CD4-positive, alpha-beta T cell treated with Interleukin-15 for 4 hours (primary cell): ENCODE measurements around the gene NCSTN.

ENCODE experiments used
- DNase-seq: peaks from one replicate; pipeline ENCODE4 v3.0.0-alpha.2; 2020; ENCODE audit warnings: low spot score

The NCSTN gene

GRCh38 chr1:160352555-160352954 is 9.4 kb downstream of the NCSTN start:
- DNase-seq = no peak

GRCh38 chr1:160353223-160353622 is 10.0 kb downstream of the NCSTN start:
- no peak for DNase-seq

GRCh38 chr1:160354388-160354985 is 11.3 kb downstream of the NCSTN start:
- peak; percentile 13 for DNase-seq

- DNase-seq = no peak
Measured at GRCh38 chr1:160357286-160358002, 14.3 kb downstream of the NCSTN start.

- DNase-seq = no peak
Measured at GRCh38 chr1:160358073-160358472, 14.9 kb downstream of the NCSTN start.

GRCh38 chr1:160359559-160360226 is 16.5 kb downstream of the NCSTN start:
- no peak for DNase-seq

GRCh38 chr1:160360227-160360695 is 17.1 kb downstream of the NCSTN start:
- DNase-seq = no peak

- no peak for DNase-seq
Measured at GRCh38 chr1:160361199-160361598, 18.0 kb downstream of the NCSTN start.

- no peak for DNase-seq
Measured at GRCh38 chr1:160361814-160362167, 18.6 kb downstream of the NCSTN start.

- DNase-seq = no peak
Measured at GRCh38 chr1:160362168-160362957, 19.2 kb downstream of the NCSTN start.

GRCh38 chr1:160363010-160363409 is 19.8 kb downstream of the NCSTN start:
- no peak for DNase-seq

- DNase-seq = no peak
Measured at GRCh38 chr1:160363951-160364735, 21.0 kb downstream of the NCSTN start.

GRCh38 chr1:160365325-160365724 is 22.1 kb downstream of the NCSTN start:
- DNase-seq = no peak

GRCh38 chr1:160366731-160367515 is 23.7 kb downstream of the NCSTN start, which contains the start of gene NHLH1:
TSS of gene NHLH1 (plus strand) at chr1:160367071. CDS start at chr1:160370732, 3,661 bp downstream.
- DNase-seq = no peak

GRCh38 chr1:160367516-160367900 is 24.3 kb downstream of the NCSTN start:
- no peak for DNase-seq

GRCh38 chr1:160367934-160368923 is 25.0 kb downstream of the NCSTN start:
- no peak for DNase-seq

GRCh38 chr1:160369087-160369486 is 25.9 kb downstream of the NCSTN start:
- no peak for DNase-seq

- no peak for DNase-seq
Measured at GRCh38 chr1:160370561-160371345, 27.6 kb downstream of the NCSTN start.

GRCh38 chr1:160371346-160371631 is 28.1 kb downstream of the NCSTN start:
- DNase-seq = no peak
